Nephron (organoid): Measurements from ENCODE around the gene RPRD1B.

ENCODE experiments used
- H3K27ac Mint-ChIP-seq, 3 experiments: 2 replicates each; pipeline ENCODE4 v1.8.0; 2020; ENCODE audit warnings: mixed read lengths in 3 of 3, mild to moderate bottlenecking in 2 of 3, moderate library complexity in 1 of 3
- H3K27me3 Mint-ChIP-seq: 2 replicates; pipeline ENCODE4 v1.8.0; 2021; ENCODE audit warnings: low read depth, mild to moderate bottlenecking, moderate library complexity, mixed read lengths
- H3K36me3 Mint-ChIP-seq: 2 replicates; pipeline ENCODE4 v1.8.0; 2020; ENCODE audit warnings: low read depth, mixed read lengths
- H3K4me1 Mint-ChIP-seq: 2 replicates; pipeline ENCODE4 v1.8.0; 2020; ENCODE audit warnings: mixed read lengths
- H3K4me3 Mint-ChIP-seq, 3 experiments: 2 replicates each; pipeline ENCODE4 v1.8.0; 2020; ENCODE audit warnings: mild to moderate bottlenecking in 3 of 3, mixed read lengths in 3 of 3, moderate library complexity in 2 of 3
- H3K9me3 Mint-ChIP-seq: 2 replicates; pipeline ENCODE4 v1.8.0; 2020; ENCODE audit warnings: mixed read lengths
- TF ChIP-seq, protein P1 (sequence below), 3 experiments: fragments of 200-600 bp; sonication (generic); IDR thresholded peaks; one replicate each; pipeline ENCODE4 v1.5.0; 2021; ENCODE audit warnings: antibody characterized with exemption in 3 of 3; ENCODE audit not compliant: unreplicated experiment in 3 of 3

RPRD1B gene

DNA sequence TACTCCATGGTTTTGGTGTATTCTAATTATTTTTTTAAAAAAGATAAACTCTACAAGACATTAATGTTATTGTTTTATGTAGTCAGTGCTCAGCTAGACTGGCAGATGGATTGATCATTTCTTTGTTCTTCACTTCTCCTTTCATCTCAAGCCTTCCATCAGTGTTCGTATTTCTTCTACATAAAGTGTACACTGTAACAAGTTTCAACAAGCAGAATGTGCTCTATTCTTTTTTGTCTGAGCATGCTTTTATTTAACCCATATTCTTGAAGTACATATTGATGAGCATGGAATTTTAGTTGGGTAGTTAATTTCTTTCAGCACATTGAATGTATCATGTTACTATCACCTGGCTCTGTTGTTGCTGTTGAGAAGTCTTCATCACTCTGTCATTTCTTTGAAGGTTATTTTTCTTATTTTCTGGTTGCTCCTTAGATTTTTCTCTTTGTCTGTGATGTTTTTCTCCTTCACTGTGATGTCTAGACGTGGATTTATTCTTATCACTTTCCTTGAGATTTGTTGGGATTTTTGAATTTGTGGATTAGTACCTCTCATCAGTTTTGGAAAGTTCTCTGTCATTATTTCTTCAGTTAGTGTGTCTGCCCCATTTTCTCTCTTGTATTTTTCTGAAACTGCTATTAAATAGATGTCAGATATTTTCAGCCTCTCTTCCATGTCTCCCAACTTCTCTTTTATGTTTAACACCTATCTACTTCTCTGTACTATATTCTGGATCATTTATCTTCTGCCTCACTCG lies 83.0 kb downstream of the RPRD1B start:
- Mint-ChIP-seq H3K4me3 (no peak overlapping the region), H3K4me1 (peaks cover 19% of the 10 kb centered on the region), H3K27me3 (no peaks in the 10 kb centered on the region), H3K27ac (no peak overlapping the region), H3K36me3 (no peaks in the 10 kb centered on the region), H3K9me3 (peaks cover 5% of the 10 kb centered on the region)
- TF ChIP-seq, protein P1, sequence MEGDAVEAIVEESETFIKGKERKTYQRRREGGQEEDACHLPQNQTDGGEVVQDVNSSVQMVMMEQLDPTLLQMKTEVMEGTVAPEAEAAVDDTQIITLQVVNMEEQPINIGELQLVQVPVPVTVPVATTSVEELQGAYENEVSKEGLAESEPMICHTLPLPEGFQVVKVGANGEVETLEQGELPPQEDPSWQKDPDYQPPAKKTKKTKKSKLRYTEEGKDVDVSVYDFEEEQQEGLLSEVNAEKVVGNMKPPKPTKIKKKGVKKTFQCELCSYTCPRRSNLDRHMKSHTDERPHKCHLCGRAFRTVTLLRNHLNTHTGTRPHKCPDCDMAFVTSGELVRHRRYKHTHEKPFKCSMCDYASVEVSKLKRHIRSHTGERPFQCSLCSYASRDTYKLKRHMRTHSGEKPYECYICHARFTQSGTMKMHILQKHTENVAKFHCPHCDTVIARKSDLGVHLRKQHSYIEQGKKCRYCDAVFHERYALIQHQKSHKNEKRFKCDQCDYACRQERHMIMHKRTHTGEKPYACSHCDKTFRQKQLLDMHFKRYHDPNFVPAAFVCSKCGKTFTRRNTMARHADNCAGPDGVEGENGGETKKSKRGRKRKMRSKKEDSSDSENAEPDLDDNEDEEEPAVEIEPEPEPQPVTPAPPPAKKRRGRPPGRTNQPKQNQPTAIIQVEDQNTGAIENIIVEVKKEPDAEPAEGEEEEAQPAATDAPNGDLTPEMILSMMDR (IDR thresholded peaks at IDR 0.05; ENCODE audit: unreplicated experiment in 3 of 3): no peak

DNA sequence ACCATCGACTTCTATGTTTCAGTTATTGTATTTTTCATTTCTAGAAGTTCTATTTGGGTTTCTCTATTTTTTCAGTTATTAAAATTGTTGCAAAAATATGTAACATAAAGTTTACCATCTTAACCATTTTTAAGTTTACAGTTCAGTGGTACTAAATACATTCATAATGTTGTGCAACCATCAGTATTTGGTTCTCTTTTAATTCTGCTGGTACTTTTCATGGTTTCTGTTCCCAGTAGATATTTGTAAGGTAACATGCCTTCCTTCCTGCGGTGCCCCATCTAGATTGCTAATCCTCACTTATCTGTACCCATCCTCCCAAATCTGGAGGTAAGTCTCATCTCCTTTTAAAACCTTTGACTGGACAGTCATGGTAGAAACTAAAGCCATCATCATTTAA lies 83.7 kb downstream of the RPRD1B start:
- peaks cover 13% of the 10 kb centered on the region for H3K4me1 Mint-ChIP-seq
- no peak overlapping the region for H3K4me3 Mint-ChIP-seq
- TF ChIP-seq, protein P1 (IDR thresholded peaks at IDR 0.05; ENCODE audit: unreplicated experiment in 3 of 3): no peak

DNA sequence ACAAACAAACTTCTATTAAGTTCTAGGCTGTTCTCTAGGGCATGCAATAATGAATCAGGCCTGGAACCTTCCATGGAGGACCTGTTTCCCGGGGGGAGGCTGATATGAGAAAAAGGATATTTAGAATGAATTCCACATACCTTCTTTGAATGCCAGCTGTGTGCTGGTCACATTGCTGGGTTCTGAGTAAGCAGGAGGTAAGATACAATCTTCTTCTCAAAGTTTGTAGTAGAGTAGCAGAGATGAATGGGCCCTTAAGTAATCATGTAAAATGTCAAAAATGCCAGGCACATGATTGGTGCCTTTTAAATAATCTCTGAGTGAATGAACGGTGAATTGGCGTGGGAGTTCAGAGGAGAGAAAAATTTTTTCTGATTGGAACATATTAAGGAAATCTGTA lies 84.1 kb downstream of the RPRD1B start:
- H3K36me3 Mint-ChIP-seq: no peaks in the 10 kb centered on the region
- H3K4me3 Mint-ChIP-seq: no peak overlapping the region
- TF ChIP-seq, protein P1 (IDR thresholded peaks at IDR 0.05; ENCODE audit: unreplicated experiment in 3 of 3): no peak
- H3K9me3 Mint-ChIP-seq: peaks cover 5% of the 10 kb centered on the region
- H3K27me3 Mint-ChIP-seq: no peaks in the 10 kb centered on the region
- peaks cover 12% of the 10 kb centered on the region for H3K4me1 Mint-ChIP-seq
- H3K27ac Mint-ChIP-seq: peak overlapping the region in 1 of 3 experiments; percentile 0

More for the DNA sequence above, 83.7 kb downstream of the RPRD1B start:
- Mint-ChIP-seq H3K9me3 (peaks cover 5% of the 10 kb centered on the region), H3K27ac (peak overlapping the region in 1 of 3 experiments; percentile 0), H3K36me3 (no peaks in the 10 kb centered on the region), H3K27me3 (no peaks in the 10 kb centered on the region)

DNA sequence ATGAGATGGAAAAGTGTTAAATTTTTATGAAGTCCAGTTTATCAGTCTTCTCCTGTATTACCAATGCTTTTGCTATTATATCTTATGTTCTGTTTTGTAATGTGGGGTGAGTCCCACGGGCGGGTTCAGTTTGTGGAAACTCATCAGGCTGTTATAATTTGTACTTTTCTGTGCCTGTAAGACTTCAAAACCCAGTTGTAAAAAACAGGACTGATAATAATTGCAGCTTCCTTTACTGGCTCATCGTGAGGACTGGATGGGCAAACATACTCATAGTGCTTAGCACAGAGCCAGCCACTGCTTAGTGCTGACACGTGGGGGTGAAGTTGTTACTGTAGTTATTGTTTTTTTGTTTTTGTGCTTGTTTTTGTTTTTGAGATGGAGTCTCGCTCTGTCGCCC lies 85.9 kb downstream of the RPRD1B start:
- H3K4me1 Mint-ChIP-seq: peaks cover 5% of the 10 kb centered on the region
- H3K4me3 Mint-ChIP-seq: no peak overlapping the region
- peaks cover 5% of the 10 kb centered on the region for H3K9me3 Mint-ChIP-seq
- no peak overlapping the region for H3K27ac Mint-ChIP-seq
- no peaks in the 10 kb centered on the region for H3K36me3 Mint-ChIP-seq
- TF ChIP-seq, protein P1 (IDR thresholded peaks at IDR 0.05; ENCODE audit: unreplicated experiment in 3 of 3): no peak
- H3K27me3 Mint-ChIP-seq: no peaks in the 10 kb centered on the region

DNA sequence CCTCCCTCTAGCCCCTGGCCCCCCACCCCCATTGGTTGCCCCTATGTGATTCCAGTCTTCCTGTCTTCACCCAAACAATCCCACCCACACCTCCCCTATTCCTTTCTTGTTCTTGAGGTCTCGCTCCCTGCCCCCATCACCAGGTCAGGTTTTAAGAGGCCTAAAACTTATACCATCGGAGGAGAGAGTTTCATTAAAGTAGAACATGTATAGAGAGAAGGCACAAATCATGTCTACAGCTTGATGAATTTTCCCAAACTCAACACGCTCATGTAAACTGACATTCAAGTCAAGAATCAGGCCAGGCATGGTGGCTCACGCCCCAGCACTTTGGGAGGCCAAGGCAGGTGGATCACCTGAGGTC lies 87.1 kb downstream of the RPRD1B start:
- Mint-ChIP-seq H3K4me1 (peaks cover 12% of the 10 kb centered on the region), H3K9me3 (peaks cover 5% of the 10 kb centered on the region), H3K36me3 (no peaks in the 10 kb centered on the region), H3K27me3 (peaks cover 3% of the 10 kb centered on the region), H3K4me3 (no peak overlapping the region), H3K27ac (peak overlapping the region in 1 of 3 experiments; percentile 57)
- TF ChIP-seq, protein P1 (IDR thresholded peaks at IDR 0.05; ENCODE audit: unreplicated experiment in 3 of 3): no peak

DNA sequence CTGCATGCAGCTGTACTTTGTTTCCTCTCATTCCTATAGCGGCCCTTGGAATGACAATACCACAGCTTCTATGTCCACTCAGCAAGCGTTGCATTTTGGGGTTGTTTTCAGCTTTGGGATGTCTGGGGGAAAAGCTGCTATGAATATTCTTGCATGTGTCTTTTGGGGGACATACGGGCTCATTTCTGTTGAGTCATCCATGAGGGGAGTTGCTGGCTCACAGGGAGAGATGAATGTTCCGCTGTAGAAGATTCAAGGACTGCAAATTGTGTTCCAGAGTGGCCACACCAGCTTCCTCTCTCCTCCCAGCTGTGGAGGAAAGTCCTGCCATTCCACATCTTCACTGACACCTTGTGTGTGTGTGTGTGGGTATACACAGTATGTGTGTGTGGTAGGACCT lies 88.2 kb downstream of the RPRD1B start:
- TF ChIP-seq, protein P1 (IDR thresholded peaks at IDR 0.05; ENCODE audit: unreplicated experiment in 3 of 3): no peak
- peaks cover 20% of the 10 kb centered on the region for H3K4me1 Mint-ChIP-seq
- H3K27me3 Mint-ChIP-seq: peaks cover 3% of the 10 kb centered on the region
- no peak overlapping the region for H3K4me3 Mint-ChIP-seq
- H3K27ac Mint-ChIP-seq: peak overlapping the region in 2 of 3 experiments; percentile 40 to 50
- no peaks in the 10 kb centered on the region for H3K36me3 Mint-ChIP-seq
- H3K9me3 Mint-ChIP-seq: peaks cover 4% of the 10 kb centered on the region
